Chondrocyte (in vitro differentiated cells): ENCODE results near the gene IL1B. TPM values are rescaled to one million over a fixed set of nuclear protein-coding genes. Genes with fewer than 3 reads are reported as not detected.

Experiments used
- DNase-seq: peaks from one replicate; pipeline ENCODE4 v3.0.0; 2021; ENCODE audit warnings: mixed read lengths, low spot score
- H3K27ac Mint-ChIP-seq: one replicate; pipeline ENCODE4 v1.8.0; 2021; ENCODE audit warnings: mild to moderate bottlenecking, moderate library complexity, mixed read lengths; ENCODE audit not compliant: unreplicated experiment
- H3K27me3 Mint-ChIP-seq: 2 replicates; pipeline ENCODE4 v1.8.0; 2021; ENCODE audit warnings: low read depth, mixed read lengths
- H3K36me3 Mint-ChIP-seq: 2 replicates; pipeline ENCODE4 v1.8.0; 2021; ENCODE audit warnings: low read depth, mixed read lengths
- H3K4me1 Mint-ChIP-seq: 2 replicates; pipeline ENCODE4 v1.8.0; 2021; ENCODE audit warnings: low read depth, mild to moderate bottlenecking, mixed read lengths
- H3K4me3 Mint-ChIP-seq: one replicate; pipeline ENCODE4 v1.8.0; 2021; ENCODE audit warnings: mild to moderate bottlenecking, moderate library complexity, mixed read lengths; ENCODE audit not compliant: unreplicated experiment
- H3K9me3 Mint-ChIP-seq: 2 replicates; pipeline ENCODE4 v1.8.0; 2021; ENCODE audit warnings: low read depth, mixed read lengths
- total RNA-seq: library from RNA; stranded (reverse); gene quantifications from 3 replicates; pipeline ENCODE4 v1.2.1, GENCODE V29; 2021
- TF ChIP-seq, protein P1 (sequence below): fragments of 200-600 bp; sonication (generic); IDR thresholded peaks from 2 replicates; pipeline ENCODE4 v1.5.0; 2021; ENCODE audit warnings: antibody characterized with exemption, mild to moderate bottlenecking, moderate library complexity

Gene IL1B
- total RNA-seq, 1 donor from 2014 or later: not detected

GRCh38 chr2:112792419-112792818 is 44.2 kb downstream of the IL1B start:
- peaks cover 6% of the 10 kb centered on the region for H3K9me3 Mint-ChIP-seq
- H3K4me3 Mint-ChIP-seq: no peak overlapping the region
- no peaks in the 10 kb centered on the region for H3K36me3 Mint-ChIP-seq
- H3K27ac Mint-ChIP-seq: no peak overlapping the region
- peaks cover 8% of the 10 kb centered on the region for H3K4me1 Mint-ChIP-seq
- TF ChIP-seq, protein P1, sequence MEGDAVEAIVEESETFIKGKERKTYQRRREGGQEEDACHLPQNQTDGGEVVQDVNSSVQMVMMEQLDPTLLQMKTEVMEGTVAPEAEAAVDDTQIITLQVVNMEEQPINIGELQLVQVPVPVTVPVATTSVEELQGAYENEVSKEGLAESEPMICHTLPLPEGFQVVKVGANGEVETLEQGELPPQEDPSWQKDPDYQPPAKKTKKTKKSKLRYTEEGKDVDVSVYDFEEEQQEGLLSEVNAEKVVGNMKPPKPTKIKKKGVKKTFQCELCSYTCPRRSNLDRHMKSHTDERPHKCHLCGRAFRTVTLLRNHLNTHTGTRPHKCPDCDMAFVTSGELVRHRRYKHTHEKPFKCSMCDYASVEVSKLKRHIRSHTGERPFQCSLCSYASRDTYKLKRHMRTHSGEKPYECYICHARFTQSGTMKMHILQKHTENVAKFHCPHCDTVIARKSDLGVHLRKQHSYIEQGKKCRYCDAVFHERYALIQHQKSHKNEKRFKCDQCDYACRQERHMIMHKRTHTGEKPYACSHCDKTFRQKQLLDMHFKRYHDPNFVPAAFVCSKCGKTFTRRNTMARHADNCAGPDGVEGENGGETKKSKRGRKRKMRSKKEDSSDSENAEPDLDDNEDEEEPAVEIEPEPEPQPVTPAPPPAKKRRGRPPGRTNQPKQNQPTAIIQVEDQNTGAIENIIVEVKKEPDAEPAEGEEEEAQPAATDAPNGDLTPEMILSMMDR: no peak
- DNase-seq: no peak
- H3K27me3 Mint-ChIP-seq: no peaks in the 10 kb centered on the region

DNA sequence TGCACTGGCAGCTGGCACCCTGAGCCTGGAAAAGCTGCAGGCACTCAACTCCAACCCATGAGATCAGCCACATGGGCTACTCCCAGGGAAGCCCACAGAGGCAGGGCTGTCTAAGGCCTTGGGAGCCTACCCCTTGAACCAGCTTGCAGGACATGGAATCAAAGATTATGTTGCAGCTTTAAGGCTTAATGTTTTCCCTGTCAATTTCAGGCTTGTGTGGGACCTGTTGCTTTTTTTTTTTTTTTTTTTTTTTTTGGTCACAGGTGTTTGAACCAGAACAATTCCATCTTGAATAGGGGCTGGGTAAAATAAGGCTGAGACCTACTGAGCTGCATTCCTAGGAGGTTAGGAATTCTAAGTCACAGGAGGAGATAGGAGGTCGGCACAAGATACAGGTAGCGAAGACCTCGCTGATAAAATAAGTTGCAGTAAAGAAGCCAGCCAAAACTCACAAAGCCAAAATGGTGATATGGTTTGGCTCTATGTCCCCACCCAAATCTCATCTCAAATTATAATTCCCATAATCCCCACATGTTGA is 44.8 kb downstream of the IL1B start:
- TF ChIP-seq, protein P1: no peak
- Mint-ChIP-seq H3K9me3 (peaks cover 6% of the 10 kb centered on the region), H3K27ac (no peak overlapping the region), H3K4me3 (no peak overlapping the region), H3K4me1 (peaks cover 8% of the 10 kb centered on the region), H3K27me3 (no peaks in the 10 kb centered on the region), H3K36me3 (no peaks in the 10 kb centered on the region)
- DNase-seq: no peak

GRCh38 chr2:112791019-112791418 is 45.6 kb downstream of the IL1B start:
- peaks cover 8% of the 10 kb centered on the region for H3K4me1 Mint-ChIP-seq
- TF ChIP-seq, protein P1: no peak
- no peaks in the 10 kb centered on the region for H3K27me3 Mint-ChIP-seq
- no peaks in the 10 kb centered on the region for H3K36me3 Mint-ChIP-seq
- H3K27ac Mint-ChIP-seq: no peak overlapping the region
- peaks cover 6% of the 10 kb centered on the region for H3K9me3 Mint-ChIP-seq
- no peak overlapping the region for H3K4me3 Mint-ChIP-seq
- DNase-seq: no peak

- Mint-ChIP-seq H3K27ac (no peak overlapping the region), H3K36me3 (no peaks in the 10 kb centered on the region), H3K4me3 (no peak overlapping the region), H3K27me3 (no peaks in the 10 kb centered on the region), H3K4me1 (peaks cover 8% of the 10 kb centered on the region), H3K9me3 (peaks cover 6% of the 10 kb centered on the region)
- DNase-seq: no peak
- TF ChIP-seq, protein P1: no peak
These were observed 46.3 kb downstream of the IL1B start for GRCh38 chr2:112790305-112790704.

DNA sequence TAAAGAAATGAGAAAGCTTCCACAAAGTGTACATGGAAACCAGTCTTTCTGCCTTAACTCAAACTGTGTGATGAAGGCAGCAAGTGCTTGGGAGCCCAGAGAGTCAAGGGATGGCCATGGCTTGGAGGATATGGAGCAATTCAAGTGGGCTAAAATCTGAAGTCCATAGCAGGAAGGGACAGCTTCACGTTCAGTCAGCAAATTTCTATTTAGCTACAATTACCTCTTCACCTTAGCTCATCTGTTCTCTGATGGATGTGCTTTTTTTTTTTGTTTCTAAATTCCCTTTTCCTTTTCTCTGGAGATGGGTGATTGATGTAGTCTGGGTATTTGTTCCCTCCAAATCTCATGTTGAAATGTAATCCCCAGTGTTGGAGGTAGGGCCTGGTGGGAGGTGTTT is 47.4 kb downstream of the IL1B start:
- H3K9me3 Mint-ChIP-seq: peaks cover 6% of the 10 kb centered on the region
- no peak overlapping the region for H3K4me3 Mint-ChIP-seq
- H3K27me3 Mint-ChIP-seq: no peaks in the 10 kb centered on the region
- H3K27ac Mint-ChIP-seq: no peak overlapping the region
- DNase-seq: no peak
- peaks cover 6% of the 10 kb centered on the region for H3K4me1 Mint-ChIP-seq
- TF ChIP-seq, protein P1: no peak
- no peaks in the 10 kb centered on the region for H3K36me3 Mint-ChIP-seq
